CD4-positive, alpha-beta T cell treated with Interleukin-1 beta for 1 hour (primary cell): ENCODE data around the gene MBNL3.

Experiments used
- DNase-seq, 2 donors: peaks; one replicate each; pipeline ENCODE4 v3.0.0-alpha.2; 2020 to 2022

The MBNL3 gene

DNA sequence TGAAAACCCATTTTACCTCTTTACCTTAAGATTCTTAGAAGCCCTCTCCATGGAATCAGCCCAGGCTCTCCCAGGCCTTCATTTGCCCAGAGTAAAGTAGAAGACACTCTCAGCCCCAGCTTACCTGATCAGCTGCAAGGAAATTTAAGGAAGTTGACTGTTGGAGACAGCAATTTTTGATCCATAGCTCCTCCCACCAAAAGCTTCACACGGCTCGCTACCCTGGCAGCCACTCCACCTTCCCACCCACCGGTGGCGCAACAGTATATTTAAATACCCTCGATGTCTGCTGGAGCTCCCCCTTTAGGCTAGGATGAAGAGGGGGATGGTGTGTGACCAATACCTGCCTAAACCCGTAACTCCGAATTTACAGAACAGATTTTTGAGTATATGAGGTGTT lies 75.4 kb downstream of the MBNL3 start:
- DNase-seq, result no peak

GRCh38 chrX:132412208-132412607 lies 76.6 kb downstream of the MBNL3 start:
- DNase-seq, result no peak

DNA sequence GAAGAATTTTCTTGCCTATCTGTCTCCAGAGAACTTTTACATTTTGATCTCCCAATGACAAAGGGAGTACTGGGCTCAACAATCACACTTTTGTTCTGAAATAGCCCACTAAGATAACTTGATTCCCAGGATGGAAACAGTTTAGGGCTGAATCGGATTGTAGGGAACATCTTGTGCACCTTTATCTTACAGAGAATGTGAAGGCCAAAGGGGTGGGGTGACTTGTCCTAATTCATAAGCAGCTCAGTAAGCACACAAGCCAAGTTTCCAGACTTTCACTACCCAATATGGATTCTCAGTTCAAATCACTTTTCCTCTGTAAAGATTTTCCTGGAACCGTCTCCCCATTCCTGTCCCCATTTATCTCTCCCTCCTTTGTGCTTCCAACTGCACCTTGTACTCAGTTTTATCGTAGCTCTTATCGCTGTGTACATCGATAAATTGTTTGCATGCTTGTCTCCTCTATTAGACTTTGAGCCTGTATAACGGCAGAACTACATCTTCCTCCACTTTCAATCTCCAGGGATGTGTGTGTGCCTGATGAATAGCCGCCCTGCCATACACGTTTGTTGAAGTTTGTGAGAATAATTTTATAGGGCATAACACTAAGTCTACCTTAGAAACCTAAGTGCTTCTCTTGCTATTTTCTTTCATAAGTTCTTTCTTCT lies 77.4 kb downstream of the MBNL3 start:
- no peak for DNase-seq

- DNase-seq, result no peak
Observed at GRCh38 chrX:132409780-132410556, 78.9 kb downstream of the MBNL3 start.

DNA sequence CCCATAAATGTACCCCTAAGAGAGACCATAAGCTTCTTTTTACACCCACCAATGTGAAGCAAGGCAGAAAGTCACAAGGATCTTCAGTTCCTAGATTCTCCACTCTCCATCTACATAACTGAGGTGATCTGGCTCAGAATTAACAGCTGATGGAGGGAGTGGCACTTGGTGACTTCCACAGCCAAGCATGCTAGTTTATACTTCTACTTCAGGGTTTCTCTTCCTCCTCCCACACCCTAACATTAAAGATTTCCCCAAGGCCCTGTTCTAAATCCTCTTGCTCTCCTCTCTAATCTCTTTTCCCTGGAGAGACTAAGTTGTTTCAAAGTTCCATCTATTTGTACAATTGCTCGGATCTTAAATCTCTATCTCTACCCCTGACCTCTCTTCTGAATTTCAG lies 81.1 kb downstream of the MBNL3 start:
- DNase-seq, result no peak

- DNase-seq, result no peak
Observed at GRCh38 chrX:132406106-132406505, 82.7 kb downstream of the MBNL3 start.

DNA sequence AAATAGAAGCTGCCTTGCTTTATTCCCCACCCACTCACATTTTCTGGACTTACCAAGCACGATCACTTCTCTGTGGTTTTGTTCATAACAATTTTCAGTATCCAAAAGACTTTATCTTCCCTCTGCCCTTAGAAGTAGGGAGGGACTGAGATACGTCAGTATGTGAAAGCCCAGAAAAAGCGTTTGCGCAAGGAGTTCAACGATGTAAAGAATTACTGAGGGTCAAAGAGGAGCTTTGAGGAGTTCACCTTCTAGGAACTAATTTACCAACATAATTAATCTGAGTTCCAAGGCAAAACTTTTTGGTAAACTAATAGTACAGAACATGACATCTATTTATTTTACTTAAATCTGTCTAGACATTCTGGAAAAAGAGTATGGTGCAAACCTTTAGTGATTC lies 84.6 kb downstream of the MBNL3 start:
- no peak for DNase-seq

GRCh38 chrX:132401935-132402334 lies 86.9 kb downstream of the MBNL3 start:
- DNase-seq, result no peak

DNA sequence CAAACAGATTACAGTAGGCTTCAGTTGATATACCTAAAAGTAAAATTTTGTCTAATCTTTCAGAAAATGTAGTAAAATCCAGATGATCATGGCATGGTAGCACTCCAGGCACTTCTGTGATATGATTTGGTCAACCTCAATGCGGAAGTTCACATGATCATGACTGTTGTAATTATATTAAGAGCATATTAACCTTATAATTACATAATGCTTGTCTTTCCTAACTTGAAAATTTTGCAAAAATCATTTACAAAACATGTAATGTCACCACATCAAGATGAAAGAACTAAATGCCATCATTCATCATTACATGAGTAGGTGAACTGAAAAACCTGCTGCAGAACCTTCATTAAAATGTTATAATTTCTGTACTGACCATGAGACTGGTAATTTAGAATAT lies 88.1 kb downstream of the MBNL3 start:
- DNase-seq, result no peak

GRCh38 chrX:132395645-132396044 lies 93.2 kb downstream of the MBNL3 start:
- no peak for DNase-seq

DNA sequence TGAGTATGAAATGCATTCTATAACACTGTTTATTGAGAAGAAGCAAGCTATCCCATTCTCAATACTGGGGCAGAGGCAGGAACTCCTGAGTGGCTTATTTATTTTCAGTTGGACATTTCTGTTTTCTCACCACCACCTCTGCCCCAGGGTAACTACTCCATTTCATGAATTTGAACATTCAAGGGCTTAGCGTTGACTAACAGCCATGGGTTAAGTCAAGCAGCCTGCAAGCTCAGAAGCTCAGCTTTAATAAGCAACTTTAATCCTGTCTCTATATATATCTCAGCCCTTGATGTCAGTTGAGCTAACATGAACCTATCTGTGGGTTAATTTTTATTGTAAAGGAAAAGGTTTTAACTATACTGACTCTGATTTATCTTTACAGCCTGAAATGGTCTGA lies 93.8 kb downstream of the MBNL3 start:
- no peak for DNase-seq

DNA sequence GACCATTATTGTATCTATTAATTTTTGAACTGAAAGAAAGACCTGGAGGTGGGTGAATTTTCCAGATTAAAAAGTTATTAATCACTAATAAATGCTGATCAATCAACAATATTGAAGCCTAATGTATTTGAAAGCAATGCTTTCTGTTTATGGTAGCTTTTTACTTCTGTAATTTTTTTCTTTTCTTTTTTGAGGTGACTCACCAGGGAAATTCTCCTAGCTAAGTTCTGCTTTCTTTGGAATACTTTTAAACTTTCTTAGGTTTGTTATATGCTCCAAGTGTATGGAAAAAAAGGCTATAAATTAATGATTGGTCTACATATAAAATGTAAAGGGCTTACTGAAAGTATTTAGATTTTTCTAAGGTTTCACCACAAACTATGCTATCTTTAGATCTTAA lies 94.2 kb downstream of the MBNL3 start:
- no peak for DNase-seq

GRCh38 chrX:132393992-132394391 lies 94.8 kb downstream of the MBNL3 start:
- no peak for DNase-seq

DNA sequence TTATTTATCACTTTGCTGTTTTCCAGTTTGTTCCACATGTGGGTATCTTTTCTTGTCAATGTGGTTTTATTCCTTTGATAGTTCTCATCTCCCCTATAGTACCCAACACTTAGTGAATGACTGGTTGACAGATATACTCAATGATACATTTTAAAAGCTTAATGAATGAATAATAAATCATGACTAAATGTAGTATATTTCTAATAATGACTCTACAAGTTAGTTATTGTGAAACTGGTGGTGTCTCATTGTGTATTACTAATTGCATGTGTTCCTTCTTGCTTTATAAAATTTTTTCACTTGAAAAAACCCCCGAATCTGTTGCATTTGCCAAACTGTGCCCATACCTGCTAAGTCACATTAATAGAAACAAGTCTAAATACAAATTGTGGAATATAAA lies 95.4 kb downstream of the MBNL3 start:
- no peak for DNase-seq

GRCh38 chrX:132393085-132393484 lies 95.8 kb downstream of the MBNL3 start:
- DNase-seq, result no peak

- no peak for DNase-seq
Observed at GRCh38 chrX:132390792-132391191, 98.0 kb downstream of the MBNL3 start.

DNA sequence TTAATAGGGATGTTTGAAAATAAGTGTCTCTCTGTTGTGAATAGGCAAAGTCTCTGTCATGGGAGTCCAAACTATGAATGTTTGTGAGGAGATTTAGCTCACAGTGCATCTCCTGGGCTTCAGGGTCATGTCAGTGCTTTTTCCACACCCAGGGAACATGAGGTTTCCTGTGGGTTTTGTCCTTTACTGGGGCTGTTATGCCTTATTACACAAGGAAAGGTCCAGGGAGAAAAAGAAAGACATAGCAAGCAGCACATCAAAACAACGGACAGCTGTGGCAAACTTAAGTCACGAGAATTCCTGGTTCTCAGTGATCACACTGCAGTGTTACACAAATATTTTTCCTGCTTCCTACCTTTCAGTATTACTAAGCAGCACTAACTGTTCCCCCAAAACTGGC lies 99.4 kb downstream of the MBNL3 start:
- DNase-seq, result no peak

DNA sequence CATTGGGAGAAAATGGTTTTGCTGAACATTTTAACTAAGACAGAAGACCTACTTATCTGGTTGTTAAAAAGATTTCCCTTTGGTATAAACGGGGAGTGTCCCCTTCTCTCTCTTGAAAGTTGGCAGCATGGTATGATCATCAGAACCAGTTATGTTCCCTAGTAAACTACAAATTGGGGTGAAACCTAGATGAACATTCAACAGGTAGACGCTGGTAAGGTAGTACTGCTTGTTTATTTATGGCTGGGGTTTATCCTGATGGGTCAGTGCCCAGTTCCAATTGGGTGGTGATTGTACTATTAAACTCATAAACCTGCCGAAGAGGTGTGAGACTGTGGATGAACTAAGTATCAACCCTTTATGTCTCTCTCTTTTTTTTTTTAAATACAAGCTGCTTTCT lies 100.5 kb downstream of the MBNL3 start:
- no peak for DNase-seq

DNA sequence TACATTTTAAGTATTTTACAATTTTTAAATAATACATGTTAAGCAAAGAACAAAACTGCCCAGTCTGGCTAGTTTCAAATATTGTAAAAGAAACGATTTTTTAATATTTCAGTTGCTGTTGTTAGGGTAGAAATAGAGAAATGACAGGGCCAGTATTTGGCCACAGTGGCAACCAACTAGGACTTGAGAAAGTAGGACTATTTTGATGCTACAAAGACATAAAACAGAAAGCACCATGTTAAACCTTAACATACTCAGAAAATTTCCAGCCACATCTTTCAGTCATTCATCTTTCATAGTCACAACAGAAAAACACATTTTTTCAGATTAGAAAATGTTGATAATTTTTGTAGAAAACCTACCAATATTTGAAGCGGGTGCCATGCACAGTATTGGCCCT lies 104.5 kb downstream of the MBNL3 start:
- DNase-seq, result no peak

- no peak for DNase-seq
Observed at GRCh38 chrX:132382068-132382467, 106.8 kb downstream of the MBNL3 start.

DNA sequence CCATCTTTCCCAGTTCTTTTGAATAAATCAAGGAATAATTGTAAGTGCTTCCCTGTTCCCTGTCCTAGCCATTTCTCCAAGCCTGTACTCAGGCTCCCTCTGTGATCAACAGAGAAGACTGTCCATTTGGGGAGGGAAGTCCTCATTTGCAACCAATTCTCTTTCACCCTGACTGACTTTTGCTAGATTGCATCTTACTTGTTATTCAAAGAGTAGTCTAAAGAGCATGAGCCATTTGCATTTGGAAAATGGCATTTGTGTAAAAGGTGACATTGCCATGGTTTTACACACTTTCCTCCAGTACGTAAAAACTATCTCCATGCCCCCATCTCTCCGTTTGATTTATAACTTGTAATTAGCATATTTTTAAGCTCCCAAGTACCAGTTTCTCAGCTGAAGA lies 110.6 kb downstream of the MBNL3 start:
- DNase-seq, result no peak

DNA sequence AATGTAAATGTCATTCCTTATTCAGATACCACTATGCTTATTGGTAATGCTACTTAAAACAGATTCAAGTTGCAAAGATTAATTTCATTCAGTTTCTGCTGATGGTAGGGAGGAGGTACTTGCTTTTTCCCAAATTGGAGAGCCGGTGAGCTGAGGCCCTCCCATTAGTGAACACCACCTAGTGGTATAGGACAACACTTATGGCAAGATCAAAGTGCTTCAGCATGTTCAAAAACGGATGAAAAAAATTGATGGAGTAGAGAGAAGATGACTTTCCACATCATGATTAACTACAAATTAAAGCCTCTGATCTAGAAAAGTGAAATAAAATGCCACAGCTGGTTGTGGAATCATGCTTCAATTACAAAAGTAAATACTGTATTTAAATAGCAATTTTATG lies 112.9 kb downstream of the MBNL3 start:
- DNase-seq, result no peak

DNA sequence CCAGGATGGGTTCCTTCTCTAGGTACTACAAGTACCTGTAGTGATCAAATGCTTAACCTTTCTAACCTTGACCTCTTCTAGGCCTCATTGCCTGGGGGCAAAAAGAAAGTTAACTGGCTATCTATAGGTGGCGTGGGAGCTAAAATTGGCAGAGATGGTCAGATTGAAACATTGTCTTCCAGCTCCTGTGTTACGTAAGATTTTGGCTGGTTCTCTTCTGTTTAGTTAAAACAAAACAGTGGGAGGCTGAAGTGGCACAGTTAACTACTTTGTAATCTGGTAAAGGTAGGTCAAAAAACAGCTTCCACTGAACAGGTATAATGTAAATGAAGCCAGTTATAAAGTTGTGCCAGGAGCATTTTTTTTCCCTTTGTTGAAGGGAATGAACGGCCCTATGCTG lies 115.2 kb downstream of the MBNL3 start:
- no peak for DNase-seq

DNA sequence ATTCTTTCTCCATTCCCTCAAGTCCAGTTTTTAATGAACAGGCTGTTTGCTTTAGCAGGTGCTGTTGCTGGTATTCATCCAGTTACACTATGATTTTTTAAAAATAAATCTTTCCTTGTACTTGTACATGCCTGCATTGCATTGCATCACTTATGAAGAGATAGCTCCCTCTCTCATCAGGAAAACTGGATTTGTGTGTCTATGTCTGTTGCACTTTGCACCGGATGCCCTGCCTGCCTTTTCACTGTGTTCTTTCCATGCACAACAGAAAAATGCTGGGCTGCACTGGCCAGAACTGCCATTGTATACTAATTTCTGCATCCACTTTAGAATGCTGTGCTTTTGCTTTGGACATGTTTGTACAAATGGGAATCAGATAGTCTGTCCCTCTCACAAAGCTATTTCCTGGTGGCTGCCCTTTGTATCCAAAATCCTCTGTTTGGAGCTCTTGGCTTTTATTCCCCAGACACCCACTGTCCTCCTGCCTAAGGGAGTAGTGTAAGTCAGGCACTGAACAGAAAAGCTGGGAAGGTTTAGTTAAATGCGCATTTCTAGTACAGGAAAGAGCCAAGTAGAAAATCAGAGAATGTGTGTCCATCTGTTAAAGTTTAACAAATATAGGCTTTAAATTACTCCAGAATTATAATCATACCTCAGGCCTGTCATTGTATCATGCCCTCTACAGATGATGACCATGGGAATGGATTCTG lies 119.1 kb downstream of the MBNL3 start:
- no peak for DNase-seq
